LNCAP (cell line): ENCODE data around the gene ZNF143.

Experiments
- CTCF ChIP-seq: fragments of 450-650 bp; IDR thresholded peaks from 2 replicates; pipeline ENCODE4 v1.5.1; 2017; ENCODE audit warnings: mild to moderate bottlenecking

The ZNF143 gene

DNA sequence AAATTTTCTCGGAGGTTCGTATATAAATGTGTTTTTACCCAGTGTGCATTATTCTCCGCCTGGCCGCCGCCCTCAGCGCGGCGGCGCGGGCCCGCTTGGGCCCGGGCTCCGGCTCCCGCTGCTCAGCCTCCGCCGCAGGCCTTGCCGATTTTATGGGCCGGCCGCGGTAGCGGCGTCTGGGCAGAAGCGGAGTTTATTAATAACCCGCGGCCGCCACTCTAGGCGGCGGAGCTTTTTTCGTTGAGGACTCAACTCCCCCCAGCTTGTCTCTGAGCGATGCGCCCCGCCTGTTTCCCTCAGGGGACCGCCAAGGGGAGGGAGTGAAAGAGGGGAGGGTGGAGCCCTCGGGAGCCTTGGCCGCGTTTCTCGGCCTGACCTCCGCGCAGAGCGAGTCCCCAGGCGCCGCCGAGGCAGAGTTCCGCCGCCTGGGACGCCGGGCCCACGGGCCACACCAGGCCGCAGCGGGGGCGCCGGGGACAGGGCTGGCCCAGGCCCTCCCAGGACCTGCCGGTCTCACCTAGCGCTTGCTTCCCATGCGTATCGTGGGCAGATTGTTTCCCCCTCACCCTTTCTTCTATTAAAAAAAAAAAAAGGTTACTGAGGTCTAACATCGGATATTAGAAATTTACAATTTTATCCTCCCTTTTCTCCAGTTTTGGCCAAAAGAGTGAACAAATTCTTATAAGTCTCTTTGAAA is 399 bp downstream of the ZNF143 start:
- no peak for TF ChIP-seq CTCF

- no peak for TF ChIP-seq CTCF
These were observed 935 bp downstream of the ZNF143 start for GRCh38 chr11:9461760-9462134.

- no peak for TF ChIP-seq CTCF
These were observed 1.5 kb downstream of the ZNF143 start for GRCh38 chr11:9462172-9462799.

- TF ChIP-seq CTCF, result no peak
These were observed 2.2 kb downstream of the ZNF143 start for GRCh38 chr11:9462806-9463537.

DNA sequence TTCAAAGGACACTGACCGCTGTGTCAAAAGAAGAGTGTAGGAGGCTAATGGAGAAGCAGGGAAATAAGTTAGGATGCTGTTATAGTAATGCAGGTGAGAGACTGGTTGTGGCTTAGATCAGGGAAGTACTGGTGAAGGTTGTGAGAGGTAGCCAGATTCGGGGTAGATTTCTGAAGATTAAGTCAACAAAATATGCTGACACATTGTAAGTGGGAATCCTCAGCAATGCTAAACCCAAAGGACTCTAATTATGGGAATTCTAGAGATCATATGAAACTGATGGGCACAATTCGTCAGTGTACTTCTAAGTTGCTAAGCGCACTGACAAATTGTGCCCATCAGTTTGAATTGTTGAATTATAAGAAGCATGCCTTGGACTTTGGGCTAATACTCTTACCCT is 10.0 kb downstream of the ZNF143 start:
- no peak for TF ChIP-seq CTCF

GRCh38 chr11:9473408-9473807 is 12.6 kb downstream of the ZNF143 start:
- no peak for TF ChIP-seq CTCF

GRCh38 chr11:9479899-9480298 is 19.1 kb downstream of the ZNF143 start:
- TF ChIP-seq CTCF, result no peak
